ENCODE measurements around the gene PAQR7.

- no peak for TF ChIP-seq CTCF (IDR thresholded peaks at IDR 0.05; ENCODE audit: poor library complexity, severe bottlenecking)
- TF ChIP-seq EZH2 (IDR thresholded peaks at IDR 0.05; ENCODE audit: borderline replicate concordance, insufficient read depth, low read length, poor library complexity, severe bottlenecking): no peak
- no peak for TF ChIP-seq SMC3 (conservative IDR thresholded peaks at IDR 0.05; ENCODE audit: poor library complexity)
- TF ChIP-seq TAF1 (IDR thresholded peaks at IDR 0.05; ENCODE audit: low read depth): no peak
- no peak for TF ChIP-seq POLR2AphosphoS5 (IDR thresholded peaks at IDR 0.05)
- no peak for TF ChIP-seq EP300 (conservative IDR thresholded peaks at IDR 0.05; ENCODE audit: poor library complexity, severe bottlenecking)
- TF ChIP-seq REST (IDR thresholded peaks at IDR 0.05; ENCODE audit: borderline replicate concordance): no peak
- no peak for TF ChIP-seq MXI1 (conservative IDR thresholded peaks at IDR 0.05; ENCODE audit: poor library complexity, severe bottlenecking)
- no peak for TF ChIP-seq RAD21 (conservative IDR thresholded peaks at IDR 0.05)
These were observed 11.8 kb downstream of the PAQR7 start for GRCh38 chr1:25863486-25864262.
